Measurements from ENCODE around the gene NOXO1.

NOXO1 gene

DNA sequence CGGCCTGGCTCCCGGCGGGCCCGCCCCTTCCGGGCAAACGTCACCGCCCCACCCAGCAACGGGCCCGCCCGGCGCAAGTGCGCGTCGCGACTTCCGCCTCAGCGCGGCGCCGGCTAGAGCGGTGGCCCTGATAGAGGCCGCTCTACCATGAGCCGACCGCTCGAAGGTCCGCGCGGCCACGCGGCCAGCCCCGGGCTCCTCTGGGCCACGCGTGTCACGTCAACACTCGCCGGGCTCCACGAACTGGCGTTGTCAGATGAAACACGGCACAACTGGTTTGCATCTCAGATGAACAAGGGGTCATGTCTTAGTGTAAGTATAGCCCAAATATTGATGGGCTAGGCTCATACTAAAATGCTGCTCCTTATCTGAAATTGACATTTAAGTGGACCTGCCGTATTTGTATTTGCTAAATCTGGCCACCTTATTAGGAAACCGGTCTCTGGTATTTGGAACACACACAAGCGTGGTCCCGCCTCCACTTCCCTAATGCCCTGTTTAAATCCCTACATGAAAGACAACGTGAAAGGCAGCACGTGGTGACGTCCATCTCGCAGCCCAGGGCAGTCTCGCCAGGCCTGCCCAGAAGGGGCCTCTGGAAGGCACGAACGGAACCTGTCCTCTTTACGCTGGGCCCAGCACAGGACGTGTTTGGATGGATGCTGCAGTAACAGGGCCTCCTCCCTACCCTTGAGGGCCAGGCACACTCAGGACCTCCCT lies 28.7 kb upstream of the NOXO1 start, which contains the start of gene ZNF598:
TSS of gene ZNF598 (minus strand) at position 31 of the 720 bp plus-strand sequence.
- peak; percentile 89 for DNase-seq

DNA sequence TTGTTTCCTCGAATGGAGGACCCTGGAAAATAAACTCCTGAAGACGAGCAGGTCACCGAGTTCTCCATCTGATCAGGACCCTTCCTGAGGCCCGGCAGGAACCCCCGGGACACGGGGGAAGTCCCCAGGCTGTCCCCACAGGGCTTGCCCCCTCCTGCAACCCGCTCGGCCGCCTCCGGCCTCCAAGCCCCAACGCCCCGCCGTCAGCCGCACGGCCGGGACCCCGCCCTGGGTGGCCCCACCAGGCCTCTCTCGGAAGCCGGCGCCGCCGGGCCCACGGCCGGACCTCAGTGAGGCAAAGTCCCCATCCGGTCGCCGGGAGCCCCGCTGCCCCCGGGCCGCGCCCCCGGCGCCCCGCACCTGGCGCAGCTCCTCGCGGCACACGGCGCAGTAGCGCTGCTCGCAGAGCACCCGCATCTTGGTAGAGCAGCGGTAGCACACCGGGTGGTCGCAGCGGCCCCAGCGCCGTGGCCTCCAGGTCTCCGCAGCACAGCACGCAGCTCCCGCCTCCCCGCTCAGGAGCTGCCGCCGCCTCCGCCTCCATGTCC lies 28.0 kb upstream of the NOXO1 start:
- DNase-seq = no peak

- DNase-seq = no peak
Measured at GRCh38 chr16:2008631-2009163, 27.4 kb upstream of the NOXO1 start.

DNA sequence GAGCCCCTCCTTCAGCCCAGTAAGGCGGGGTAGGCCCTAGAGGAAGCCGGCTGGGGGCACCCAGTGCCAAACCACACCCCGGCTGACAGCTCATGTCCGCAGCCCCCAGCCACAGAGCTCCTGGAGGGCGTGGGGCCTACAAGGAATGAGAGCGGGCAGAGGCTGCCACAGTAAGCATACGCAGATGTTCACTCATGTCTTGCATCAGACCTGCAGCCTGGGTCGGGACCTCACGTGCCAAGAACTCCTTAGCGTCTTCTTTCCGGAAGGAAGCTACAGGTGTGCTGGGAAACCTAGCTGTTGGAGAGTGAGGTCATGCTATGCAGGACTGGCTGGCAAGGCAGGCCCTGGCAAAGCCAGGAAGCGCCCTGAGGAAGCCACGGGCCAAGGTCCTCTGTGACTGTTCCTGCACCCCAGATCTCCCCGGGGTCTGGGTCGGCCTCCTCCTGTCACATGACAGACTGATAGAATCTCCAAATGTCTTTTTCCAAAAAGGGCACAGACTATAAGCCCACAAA lies 26.8 kb upstream of the NOXO1 start:
- DNase-seq = no peak

DNA sequence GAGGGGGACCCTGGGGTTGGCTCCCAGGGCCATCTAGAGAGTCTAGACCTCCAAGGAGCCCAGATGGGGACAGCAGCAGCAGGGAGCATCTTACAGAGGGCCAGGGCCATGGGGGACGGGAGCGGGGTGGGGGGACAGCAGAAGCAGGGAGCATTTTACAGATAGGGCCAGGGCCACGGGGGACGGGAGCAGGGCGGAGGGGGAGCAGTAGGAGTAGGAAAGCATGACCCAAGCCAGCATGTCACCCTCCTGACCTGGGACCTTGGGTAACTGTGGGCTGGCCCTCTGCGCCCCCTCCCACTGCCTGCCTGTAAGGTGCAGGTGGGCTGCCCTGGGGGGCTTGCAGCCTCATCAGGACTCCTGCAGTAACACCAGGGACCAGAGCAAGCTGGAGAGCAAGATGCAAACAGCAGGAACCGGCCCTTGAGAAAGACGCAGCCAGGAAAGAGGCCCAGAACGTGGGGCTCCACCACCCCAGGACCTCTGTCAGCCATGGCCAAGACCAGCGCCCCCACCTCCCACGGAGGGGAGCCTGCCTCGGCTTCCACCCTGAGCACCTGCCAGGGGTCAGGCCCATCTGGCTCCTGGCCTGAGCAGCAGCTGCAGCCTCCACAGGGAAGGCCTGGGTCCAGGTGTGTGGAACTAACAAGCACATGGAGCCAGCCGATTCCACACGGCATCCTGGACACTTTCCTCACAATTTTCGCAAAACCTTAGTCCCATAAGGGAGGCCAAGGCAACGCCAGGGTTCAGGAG lies 26.0 kb upstream of the NOXO1 start:
- no peak for DNase-seq

DNA sequence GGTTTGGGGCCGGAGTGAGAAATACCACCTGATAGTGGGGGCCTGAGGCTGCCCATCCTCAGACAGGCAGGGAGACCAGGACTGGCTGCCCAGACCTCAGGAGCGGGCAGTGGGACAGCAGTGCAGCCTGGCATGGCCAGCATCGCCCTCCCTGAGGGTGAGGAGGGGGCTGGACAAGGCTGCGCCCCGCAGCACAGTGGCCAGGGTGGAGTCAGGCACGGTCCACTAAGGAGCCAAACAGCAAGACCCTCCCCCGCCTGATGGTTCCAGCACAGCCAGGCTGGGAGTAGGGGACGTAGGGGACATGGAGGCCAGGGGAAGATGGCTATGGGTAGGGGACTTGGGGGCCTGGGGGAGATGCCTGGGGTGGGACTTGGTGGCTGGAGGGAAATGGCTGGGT lies 25.0 kb upstream of the NOXO1 start:
- no peak for DNase-seq

- no peak for DNase-seq
Measured at GRCh38 chr16:2005646-2006045, 24.4 kb upstream of the NOXO1 start.

GRCh38 chr16:2004795-2005517 lies 23.7 kb upstream of the NOXO1 start:
- DNase-seq = no peak

DNA sequence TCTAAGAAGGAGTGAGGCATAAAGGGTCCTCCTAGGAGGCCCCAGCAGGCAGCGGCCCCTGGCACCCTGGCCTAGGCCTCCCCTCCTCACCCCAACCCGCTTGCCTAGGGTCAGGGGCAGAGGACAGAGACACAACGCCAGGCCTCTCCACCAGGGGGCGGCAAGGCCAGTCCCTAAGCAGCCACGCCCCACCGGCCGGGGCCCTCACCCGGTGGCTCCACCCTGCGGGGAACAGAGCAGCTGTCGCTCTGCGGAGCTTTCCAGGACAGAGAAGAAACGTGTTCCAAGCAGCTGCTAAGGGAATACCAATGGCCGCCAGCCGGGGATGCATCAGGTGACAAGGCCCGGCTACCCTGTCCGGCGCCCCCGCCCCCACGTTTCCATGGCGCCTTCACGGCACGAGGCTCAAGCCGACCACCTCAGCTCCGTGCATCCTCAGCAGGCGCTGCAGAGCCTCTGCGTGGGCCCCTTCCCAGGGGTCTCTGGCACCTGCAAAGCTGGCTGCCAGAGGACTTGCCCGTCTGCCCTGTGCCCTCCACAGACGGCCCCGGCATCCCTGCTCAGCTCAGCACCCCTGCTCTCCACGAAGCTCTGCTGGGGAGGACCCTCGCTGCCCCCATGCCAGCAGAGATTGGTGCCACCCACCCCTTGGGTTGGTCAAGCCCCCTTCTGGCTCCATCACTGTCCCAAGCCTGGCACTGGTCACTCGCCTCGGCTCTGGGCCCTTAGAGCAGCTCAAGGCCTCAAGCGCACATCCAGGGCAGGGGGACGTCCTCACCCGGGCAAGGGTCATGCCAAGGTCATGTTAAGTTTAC lies 22.8 kb upstream of the NOXO1 start:
- DNase-seq = peak; percentile 91

GRCh38 chr16:2003231-2003826 lies 22.1 kb upstream of the NOXO1 start:
- DNase-seq = no peak

DNA sequence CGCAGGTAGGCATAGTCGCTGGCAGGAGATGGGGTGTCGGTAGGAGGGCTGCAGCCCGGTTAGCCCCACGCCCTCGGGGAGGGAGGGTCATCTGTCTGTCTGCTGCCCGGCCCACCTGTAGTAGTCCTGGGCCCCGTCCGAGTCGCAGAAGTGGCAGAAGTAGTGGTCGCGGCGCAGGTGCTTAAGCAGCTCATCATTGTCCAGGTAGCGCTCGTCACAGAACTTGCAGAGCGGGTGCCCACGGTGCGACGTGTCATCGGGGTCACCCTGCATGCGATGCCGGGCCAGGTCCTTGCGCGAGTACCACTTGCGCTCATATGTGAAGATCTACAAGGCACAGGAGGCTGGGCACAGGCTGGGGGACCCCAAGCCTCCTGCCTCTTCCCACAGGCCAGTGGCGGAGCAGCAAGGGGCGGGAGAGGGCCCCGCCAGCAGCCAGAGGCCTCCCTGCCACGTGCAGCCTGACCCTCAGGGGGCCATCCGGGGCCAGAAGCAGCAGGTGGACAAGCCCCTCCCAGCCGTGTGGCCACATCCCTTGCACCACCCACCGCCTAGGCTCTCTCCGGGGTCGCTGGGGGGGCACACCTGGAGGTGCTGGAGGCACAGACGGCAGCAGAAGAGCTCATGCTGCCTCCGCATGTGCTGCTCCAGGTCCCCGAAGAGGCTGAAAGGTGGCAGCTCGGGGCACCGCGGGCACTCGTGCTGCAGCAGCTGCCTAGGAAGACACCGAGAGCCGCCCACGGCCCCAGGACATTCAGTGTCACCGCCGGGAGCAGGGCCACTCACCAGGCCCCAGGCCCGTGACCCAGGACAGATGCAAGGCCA lies 21.3 kb upstream of the NOXO1 start:
- DNase-seq = no peak

GRCh38 chr16:2001456-2002355 lies 20.4 kb upstream of the NOXO1 start:
- DNase-seq = no peak

DNA sequence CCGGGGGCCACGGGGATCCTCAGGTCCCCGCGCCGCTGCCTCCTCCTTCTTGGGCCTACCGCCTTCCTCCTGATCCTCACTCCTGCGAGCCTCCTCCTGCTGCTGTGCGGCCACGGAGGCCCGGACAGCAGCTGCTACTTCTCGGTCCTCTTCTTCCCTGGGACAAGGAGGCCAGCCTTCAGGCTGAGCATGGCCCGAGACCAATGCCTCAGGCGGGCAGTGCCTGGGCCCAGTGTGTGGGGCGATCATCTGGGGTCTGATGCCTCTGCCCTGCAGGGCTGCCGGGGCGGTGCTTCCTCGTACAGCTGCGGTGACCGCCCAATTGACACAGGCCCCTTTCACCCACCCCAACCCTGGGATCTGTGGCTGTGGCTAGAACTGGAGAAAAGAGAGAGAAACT lies 19.8 kb upstream of the NOXO1 start:
- no peak for DNase-seq

GRCh38 chr16:1999866-2000514 lies 18.7 kb upstream of the NOXO1 start:
- no peak for DNase-seq

DNA sequence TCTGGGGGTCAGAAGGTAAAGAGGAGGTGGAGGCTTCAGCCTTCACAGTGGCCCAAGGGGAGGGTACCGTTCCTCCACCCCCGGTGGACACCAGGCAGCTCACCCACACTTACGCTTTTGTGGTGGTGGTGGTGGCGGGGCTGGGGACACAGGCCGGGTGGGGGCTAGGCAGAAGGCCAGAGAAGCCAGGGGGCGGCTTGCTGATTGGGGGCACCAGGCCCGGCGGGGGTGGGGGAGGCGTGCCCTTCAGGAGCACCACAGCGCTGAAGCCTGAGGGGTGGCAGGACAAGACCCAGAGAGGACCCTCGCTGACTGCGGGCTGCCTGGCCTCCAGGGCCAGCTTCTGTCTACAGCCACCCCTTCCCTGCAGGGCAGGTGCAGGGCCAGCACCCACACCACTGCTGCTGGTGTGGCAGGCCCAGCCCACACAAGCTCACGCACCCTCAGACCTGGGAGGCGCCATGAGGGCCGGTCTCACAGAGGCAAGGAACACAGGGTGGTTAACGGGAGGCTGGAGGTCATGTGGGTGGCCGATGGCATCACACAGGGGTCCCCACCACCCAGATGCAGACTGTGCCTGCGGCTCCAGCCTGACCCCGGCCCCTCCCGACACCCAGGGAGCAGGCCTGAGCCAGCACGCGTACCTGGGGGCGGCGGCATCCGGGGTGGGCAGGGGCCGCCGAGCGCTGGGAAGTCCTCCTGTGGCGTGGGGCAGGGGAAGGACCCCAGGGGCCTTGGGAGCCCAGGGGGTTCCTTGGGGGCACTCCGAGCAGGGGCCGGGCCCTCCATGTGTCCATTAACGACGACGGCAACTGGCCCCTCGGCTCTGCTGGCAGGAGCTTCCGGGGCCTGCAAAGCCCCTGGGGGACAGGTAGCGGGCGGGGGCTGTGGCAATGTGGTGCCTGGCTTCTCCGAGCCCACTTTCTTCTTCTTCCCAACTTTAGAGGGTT lies 17.9 kb upstream of the NOXO1 start:
- DNase-seq = no peak

- no peak for DNase-seq
Measured at GRCh38 chr16:1998360-1998835, 17.1 kb upstream of the NOXO1 start.

GRCh38 chr16:1997494-1998359 lies 16.5 kb upstream of the NOXO1 start:
- no peak for DNase-seq
